Esophagus squamous epithelium (tissue), 5 donors: ENCODE measurements around the gene HPSE2. TPM values are rescaled to one million over a fixed set of nuclear protein-coding genes. Genes with fewer than 3 reads are reported as not detected.
A peak's percentile ranks its signal among the peaks of the same experiment; 100 is the strongest.

Experiments
- DNase-seq: peaks from one replicate; lab custom pipeline; 2025; lab: John Stamatoyannopoulos, UW
- H3K27ac ChIP-seq, 4 donors: fragments of 200-600 bp; sonication (generic); one replicate each; pipeline ENCODE4 v1.5.1; 2016 to 2019; ENCODE audit warnings: mild to moderate bottlenecking in 1 of 4
- H3K27me3 ChIP-seq, 4 donors: fragments of 200-600 bp; sonication (generic); 1 replicate in 3 of 4; 2 replicates in 1 of 4; pipeline versions ENCODE4 v1.5.1 to v1.6.0; 2017 to 2021; ENCODE audit warnings: antibody characterized with exemption in 1 of 4
- H3K36me3 ChIP-seq, 3 donors: fragments of 200-600 bp; sonication (generic); one replicate each; pipeline ENCODE4 v1.5.1; 2016 to 2019
- H3K4me1 ChIP-seq, 3 donors: fragments of 200-600 bp; sonication (generic); one replicate each; pipeline ENCODE4 v1.5.1; 2017 to 2019
- H3K4me3 ChIP-seq, 4 donors: fragments of 200-600 bp; sonication (generic); 1 replicate in 3 of 4; 2 replicates in 1 of 4; pipeline ENCODE4 v1.5.1; 2016 to 2019; ENCODE audit warnings: mild to moderate bottlenecking in 2 of 4, moderate library complexity in 1 of 4
- H3K9me3 ChIP-seq, 3 donors: fragments of 200-600 bp; sonication (generic); one replicate each; pipeline ENCODE4 v1.5.1; 2016 to 2019
- POLR2A ChIP-seq, 4 donors: fragments of 450-650 bp; IDR thresholded peaks; one replicate each; pipeline ENCODE4 v1.6.1; 2017; ENCODE audit warnings: antibody characterized with exemption in 4 of 4, mild to moderate bottlenecking in 4 of 4, moderate library complexity in 3 of 4
- WGBS, 2 donors: methylation state at CpG; one replicate each; pipeline ENCODE4 v1.1.5; 2018; 5-methylcytosine and 5-hydroxymethylcytosine counted together
- intact Hi-C: fragments of 100-400 bp; cut with DNase I; formaldehyde crosslinking; loops from one replicate; pipeline ENCODE4 v1.15.0; 2022
- total RNA-seq, 4 donors: library from RNA; depleted of rRNA; stranded (reverse); fragments of >200 nt; gene quantifications; one replicate each; pipeline ENCODE4 v1.1.0, GENCODE V29; 2016
- TF ChIP-seq, protein P1 (sequence below), 6 experiments: fragments of 450-650 bp in 4 of 6; fragments of 200-600 bp in 2 of 6; sonication (generic) in 2 of 6; IDR thresholded peaks; one replicate each; pipeline ENCODE4 v1.5.1; 2016 to 2019; ENCODE audit warnings: antibody characterized with exemption in 6 of 6, mild to moderate bottlenecking in 4 of 6, moderate library complexity in 4 of 6
- donor health status: DM: yes; HTN: yes; CAD: no.

HPSE2 gene
- total RNA-seq, 4 donors from 2014 or later, result 0.47 to 5.3 (median 2.6) TPM

GRCh38 chr10:98465866-98466265, 769.8 kb downstream of the HPSE2 start:
- WGBS, 2 donors, result 84 to 96% methylated on average over 3 of the region's 3 CpGs
- intact Hi-C loops, result loop anchor here (10.0 kb wide), 1 partner anchor 779 kb away; no protein-coding TSS in a partner anchor
- DNase-seq, result no peak
- Histone ChIP-seq H3K27me3 (peaks cover 0 to 12% (median 0%) of the 10 kb centered on the region in 4 donors), H3K27ac (no peak overlapping the region), H3K9me3 (no peaks in the 10 kb centered on the region), H3K4me3 (no peak overlapping the region), H3K36me3 (no peaks in the 10 kb centered on the region), H3K4me1 (peaks cover 0 to 14% (median 3%) of the 10 kb centered on the region in 3 donors)
- TF ChIP-seq, protein P1, sequence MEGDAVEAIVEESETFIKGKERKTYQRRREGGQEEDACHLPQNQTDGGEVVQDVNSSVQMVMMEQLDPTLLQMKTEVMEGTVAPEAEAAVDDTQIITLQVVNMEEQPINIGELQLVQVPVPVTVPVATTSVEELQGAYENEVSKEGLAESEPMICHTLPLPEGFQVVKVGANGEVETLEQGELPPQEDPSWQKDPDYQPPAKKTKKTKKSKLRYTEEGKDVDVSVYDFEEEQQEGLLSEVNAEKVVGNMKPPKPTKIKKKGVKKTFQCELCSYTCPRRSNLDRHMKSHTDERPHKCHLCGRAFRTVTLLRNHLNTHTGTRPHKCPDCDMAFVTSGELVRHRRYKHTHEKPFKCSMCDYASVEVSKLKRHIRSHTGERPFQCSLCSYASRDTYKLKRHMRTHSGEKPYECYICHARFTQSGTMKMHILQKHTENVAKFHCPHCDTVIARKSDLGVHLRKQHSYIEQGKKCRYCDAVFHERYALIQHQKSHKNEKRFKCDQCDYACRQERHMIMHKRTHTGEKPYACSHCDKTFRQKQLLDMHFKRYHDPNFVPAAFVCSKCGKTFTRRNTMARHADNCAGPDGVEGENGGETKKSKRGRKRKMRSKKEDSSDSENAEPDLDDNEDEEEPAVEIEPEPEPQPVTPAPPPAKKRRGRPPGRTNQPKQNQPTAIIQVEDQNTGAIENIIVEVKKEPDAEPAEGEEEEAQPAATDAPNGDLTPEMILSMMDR (IDR thresholded peaks at IDR 0.05), result no peak
- TF ChIP-seq POLR2A (IDR thresholded peaks at IDR 0.05), result no peak

DNA sequence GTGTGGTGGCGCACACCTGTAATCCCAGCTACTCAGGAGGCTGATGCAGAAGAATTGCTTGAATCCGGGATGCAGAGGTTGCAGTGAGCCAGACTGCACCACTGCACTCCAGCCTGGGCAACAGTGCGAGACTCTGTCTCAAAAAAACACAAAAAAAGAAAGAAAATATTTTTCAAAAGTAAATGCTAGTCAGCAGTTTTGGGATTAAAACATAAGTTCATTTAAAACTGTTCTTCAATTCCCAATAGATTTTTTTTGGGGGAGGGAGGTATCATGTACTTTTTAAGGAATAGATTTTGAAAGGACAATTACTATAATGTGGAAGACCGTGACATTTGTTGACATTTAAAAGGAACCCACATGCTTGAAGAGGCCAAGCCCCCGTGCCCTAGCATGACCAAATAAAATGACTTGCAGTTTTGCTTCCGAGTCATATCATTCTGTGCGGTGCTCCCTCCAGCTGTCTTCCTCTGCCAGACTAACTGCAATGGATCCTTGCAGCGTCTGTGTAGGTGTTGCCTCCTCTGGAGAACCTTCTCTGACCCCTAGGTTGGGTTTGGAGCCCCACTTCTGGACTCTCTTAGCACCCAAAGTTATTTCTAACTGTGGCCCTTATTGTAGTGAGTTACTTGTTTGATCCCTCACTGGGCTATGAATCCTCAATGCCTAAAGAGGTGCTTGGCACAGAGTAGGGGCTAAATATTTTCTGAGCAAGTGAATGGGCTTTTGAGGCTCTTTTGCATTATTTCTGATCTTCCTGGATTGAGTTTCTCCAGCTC, 771.5 kb downstream of the HPSE2 start:
- intact Hi-C loops, result loop anchor here (10.0 kb wide), 1 partner anchor 781 kb away; no protein-coding TSS in a partner anchor
- TF ChIP-seq POLR2A (IDR thresholded peaks at IDR 0.05), result no peak
- TF ChIP-seq, protein P1 (IDR thresholded peaks at IDR 0.05), result no peak
- Histone ChIP-seq H3K4me3 (no peak overlapping the region), H3K27ac (no peak overlapping the region), H3K4me1 (peaks cover 0 to 19% (median 3%) of the 10 kb centered on the region in 3 donors), H3K27me3 (peaks cover 0 to 6% (median 0%) of the 10 kb centered on the region in 4 donors), H3K36me3 (no peaks in the 10 kb centered on the region), H3K9me3 (no peaks in the 10 kb centered on the region)
- WGBS, 2 donors, result 61 to 80% methylated on average over 8 of the region's 8 CpGs
- DNase-seq, result no peak

DNA sequence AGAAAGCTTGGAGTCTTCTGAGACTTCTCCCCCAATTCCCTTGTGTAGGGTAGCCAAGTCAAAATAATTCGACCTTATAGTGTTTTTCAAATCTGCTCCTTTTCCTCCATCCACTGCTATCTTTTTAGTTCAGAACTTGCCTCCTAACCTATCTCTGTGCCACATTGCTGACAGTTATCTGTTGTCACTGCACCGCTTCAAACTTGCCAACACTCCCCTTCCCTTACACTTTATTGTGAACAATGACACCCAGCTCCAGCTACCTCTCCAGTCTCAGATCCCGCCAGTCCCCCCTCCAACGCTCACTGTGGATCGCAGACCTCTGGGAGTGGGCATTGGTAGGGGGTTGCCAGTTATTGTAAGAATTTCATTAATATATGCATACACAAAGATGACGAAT, 772.6 kb downstream of the HPSE2 start:
- Histone ChIP-seq H3K9me3 (no peaks in the 10 kb centered on the region), H3K4me3 (no peak overlapping the region), H3K27ac (no peak overlapping the region), H3K4me1 (peaks cover 0 to 17% (median 3%) of the 10 kb centered on the region in 3 donors), H3K27me3 (peaks cover 0 to 4% (median 0%) of the 10 kb centered on the region in 4 donors), H3K36me3 (no peaks in the 10 kb centered on the region)
- WGBS, 2 donors, result 88 to 93% methylated on average over 5 to 6 of the region's 6 CpGs
- intact Hi-C loops, result loop anchor here (10.0 kb wide), 1 partner anchor 782 kb away; no protein-coding TSS in a partner anchor
- DNase-seq, result no peak
- TF ChIP-seq, protein P1 (IDR thresholded peaks at IDR 0.05), result no peak
- TF ChIP-seq POLR2A (IDR thresholded peaks at IDR 0.05), result no peak

DNA sequence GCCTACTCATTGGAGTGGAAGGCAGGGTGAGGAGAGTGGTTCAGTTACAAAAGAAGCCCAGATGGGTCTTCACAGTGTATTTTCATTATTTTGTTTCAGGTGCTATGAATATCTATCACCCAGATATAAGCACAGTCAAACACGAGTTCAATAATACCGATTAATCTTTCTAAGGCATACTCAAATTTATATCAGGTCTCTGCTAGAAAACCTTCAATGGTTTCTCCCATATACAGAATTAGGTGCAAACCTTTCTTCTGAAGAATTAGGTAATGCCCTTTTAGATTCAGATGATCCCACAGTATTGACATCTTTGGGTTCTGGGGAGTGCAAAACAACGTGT, 774.2 kb downstream of the HPSE2 start:
- no peaks in the 10 kb centered on the region for H3K36me3 ChIP-seq
- H3K4me1 ChIP-seq, result peaks cover 0 to 5% (median 0%) of the 10 kb centered on the region in 3 donors
- peak overlapping the region in 2 of 4 donors; percentile 26 to 56 for H3K27ac ChIP-seq
- TF ChIP-seq, protein P1 (IDR thresholded peaks at IDR 0.05), result no peak
- no peak for TF ChIP-seq POLR2A (IDR thresholded peaks at IDR 0.05)
- 85 to 89% methylated on average over 3 of the region's 3 CpGs for WGBS, 2 donors
- DNase-seq, result no peak
- H3K9me3 ChIP-seq, result no peaks in the 10 kb centered on the region
- peaks cover 0 to 12% (median 0%) of the 10 kb centered on the region in 4 donors for H3K27me3 ChIP-seq
- intact Hi-C loops, result loop anchor here (10.0 kb wide), 1 partner anchor 783 kb away; no protein-coding TSS in a partner anchor
- no peak overlapping the region for H3K4me3 ChIP-seq
